GM18858 (cell line): Measurements from ENCODE around the gene CNTN3.

Source experiments
- ATAC-seq: cut with Tn5 transposase; IDR thresholded peaks from one replicate; pipeline ENCODE4 v1.9.1; 2021; ENCODE audit not compliant: unreplicated experiment

CNTN3 gene

DNA sequence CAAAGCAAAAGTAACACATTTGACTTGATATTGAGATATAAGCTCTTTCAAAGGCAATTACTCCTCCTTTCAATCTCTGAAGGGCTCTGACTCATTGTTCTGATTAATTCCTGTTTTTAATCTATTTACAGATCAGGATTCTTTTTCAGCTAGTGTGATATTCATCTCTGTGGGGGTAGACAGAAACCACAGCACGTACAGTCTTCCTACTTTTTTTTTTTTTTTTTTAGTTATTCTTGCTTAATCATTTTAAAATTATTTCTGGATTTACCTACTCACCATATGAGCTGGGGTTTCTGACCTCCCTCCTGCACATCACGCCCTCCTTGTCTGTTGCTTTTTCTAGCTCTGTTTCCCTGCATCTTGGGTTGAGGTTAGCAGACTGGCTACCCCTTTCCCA is 1.4 kb downstream of the CNTN3 start:
- ATAC-seq = no peak

GRCh38 chr3:74611206-74611605 is 3.3 kb downstream of the CNTN3 start:
- no peak for ATAC-seq

GRCh38 chr3:74607803-74608202 is 6.7 kb downstream of the CNTN3 start:
- ATAC-seq = no peak

DNA sequence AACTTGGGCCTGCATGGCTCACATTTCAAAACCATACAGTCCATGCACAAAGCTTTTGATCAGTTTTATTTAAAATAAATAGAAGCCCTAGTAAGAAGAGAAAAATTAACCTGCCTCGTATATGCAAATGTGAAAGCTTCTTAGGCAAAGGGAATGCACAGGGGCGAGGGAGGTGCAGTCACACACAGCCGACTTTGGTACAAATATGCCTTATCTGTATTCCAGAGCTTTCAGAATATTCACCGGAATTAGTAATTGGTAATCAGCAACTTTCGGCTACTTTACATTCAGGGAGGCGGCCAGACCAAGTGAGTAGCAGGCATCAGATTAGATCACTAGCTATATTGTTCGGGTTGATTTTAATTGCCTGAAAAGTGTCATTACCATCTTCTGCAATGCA is 7.5 kb downstream of the CNTN3 start:
- no peak for ATAC-seq

DNA sequence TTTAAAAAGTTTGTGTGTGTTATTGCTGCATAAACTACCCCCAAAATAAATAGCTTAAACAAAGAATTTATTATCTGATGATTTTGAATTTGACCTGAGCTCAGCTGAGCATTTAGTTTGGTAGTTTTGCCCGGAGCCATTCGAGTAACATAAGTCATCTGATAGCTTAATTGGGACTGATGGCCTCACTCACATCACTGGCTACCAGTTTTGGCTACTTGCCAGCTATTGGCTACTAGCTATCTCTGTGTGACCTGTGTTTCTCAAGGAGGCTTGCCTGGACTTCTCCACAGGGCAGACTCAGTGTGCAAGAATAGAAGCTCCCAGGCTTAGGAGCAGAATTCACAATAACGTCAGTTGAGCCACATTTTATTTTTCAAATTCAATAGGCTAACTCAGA is 9.0 kb downstream of the CNTN3 start:
- ATAC-seq = no peak

- ATAC-seq = no peak
Measured at GRCh38 chr3:74603292-74603691, 11.2 kb downstream of the CNTN3 start.

- no peak for ATAC-seq
Measured at GRCh38 chr3:74602471-74602870, 12.0 kb downstream of the CNTN3 start.

DNA sequence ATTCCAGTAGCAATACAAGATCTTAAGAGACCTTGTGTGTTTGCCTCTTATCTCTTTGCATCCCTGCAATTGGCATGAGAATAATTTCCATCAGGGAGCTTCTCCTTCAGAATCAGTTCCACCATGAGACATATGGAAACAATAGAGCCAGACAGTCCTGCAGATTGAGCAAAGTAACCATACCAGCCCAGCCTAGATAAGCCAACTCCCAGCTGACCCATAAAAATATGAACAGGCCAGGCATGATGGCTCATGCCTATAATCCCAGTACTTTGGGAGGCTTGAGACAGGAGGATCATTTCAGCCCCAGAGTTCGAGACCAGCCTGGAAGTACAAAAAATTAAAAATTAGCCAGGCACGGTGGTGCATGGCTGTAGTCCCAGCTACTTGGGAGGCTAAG is 12.7 kb downstream of the CNTN3 start:
- no peak for ATAC-seq

DNA sequence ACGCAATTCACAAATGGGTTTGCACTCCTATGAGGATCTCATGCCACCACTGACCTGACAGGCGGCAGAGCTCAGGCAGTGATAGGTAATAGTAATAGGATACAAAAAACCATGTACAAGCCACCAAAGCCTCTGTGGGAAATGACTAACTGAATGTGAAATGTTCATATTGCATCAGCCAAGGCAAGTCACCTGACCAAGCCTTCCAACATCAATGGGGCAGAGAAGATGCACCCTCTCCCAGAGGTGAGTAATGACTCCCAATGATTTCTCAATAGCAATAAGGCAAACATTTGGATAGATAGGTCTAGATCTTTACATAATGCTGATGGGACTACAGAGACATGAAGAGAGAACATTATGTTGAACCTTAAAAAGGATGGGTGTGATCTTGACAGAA is 14.9 kb downstream of the CNTN3 start:
- ATAC-seq = no peak

DNA sequence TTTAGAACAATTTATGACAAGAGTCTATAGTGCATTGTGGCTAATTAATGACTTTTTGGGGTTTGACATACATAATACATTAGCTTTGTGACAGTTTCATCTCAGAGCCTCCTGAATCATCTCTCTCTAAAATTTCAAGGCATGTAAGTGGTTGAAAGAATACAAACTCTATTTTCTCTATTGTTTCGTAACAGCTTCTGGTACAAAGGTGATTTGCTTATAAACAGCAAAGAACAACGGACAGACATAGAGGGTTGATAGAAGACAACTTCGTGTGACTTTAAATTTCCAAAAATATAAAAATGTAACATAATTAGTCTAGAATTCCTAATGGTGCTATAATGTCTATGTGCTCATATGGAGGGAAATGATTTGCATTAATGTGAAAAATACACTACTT is 21.3 kb downstream of the CNTN3 start:
- ATAC-seq = no peak

DNA sequence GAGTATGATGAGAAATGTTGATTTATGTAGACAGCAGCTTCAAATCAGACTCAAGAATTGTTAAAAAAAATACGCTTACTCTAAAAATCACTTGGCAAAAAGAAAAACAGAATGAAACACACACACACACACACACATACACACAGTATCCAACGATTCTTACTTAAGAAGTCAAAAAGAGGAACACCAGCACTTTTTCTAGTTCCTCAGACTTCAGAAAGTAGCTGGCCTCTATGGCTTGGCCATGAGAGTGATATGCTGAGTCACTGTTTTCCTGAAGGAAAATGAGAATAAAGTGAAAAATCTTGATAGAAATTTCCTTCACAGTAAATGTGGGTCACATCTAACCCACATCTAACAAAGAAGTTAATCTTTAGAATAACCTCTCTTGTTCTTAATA is 22.1 kb downstream of the CNTN3 start:
- no peak for ATAC-seq

DNA sequence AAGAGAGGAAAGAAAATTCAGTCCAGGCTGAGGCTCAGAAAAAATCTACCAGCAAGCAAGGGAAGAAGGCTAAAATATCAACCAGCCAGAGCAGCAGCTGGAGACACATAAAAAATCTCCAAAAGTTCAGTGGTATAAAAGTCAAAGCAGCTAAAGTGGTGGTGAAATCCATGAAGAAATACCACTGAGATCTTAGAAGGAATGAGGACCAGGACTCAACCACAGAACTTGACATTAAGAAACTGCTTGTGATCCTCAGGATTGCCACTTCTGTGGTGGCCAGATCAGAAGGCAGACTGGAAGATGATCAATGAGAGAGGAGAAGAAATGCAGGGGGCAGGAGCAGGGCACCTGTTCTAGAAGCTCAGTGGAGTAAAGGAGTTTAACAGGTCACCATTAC is 22.5 kb downstream of the CNTN3 start:
- ATAC-seq = no peak

GRCh38 chr3:74591342-74591741 is 23.1 kb downstream of the CNTN3 start:
- no peak for ATAC-seq

- no peak for ATAC-seq
Measured at GRCh38 chr3:74590620-74591262, 23.7 kb downstream of the CNTN3 start.

GRCh38 chr3:74584782-74585181 is 29.7 kb downstream of the CNTN3 start:
- no peak for ATAC-seq

DNA sequence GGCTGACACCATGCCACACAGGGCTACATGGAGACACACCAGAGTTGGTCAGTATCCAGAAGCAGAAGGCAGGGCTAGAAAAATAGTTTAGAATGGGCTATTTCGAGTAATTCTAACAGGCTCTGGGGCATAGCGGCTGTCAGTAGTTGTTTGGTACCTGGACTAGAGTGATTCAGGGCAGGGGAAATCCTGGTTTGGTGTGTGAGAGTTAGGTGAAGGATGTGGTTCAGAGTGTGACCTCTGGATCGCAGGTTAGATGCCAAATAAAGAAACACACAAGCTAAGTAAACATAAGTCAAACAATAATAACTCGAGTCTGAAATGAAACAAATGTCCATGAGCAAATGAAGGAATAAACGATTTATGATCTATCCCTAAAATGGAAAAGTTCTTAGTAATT is 31.5 kb downstream of the CNTN3 start:
- ATAC-seq = no peak

DNA sequence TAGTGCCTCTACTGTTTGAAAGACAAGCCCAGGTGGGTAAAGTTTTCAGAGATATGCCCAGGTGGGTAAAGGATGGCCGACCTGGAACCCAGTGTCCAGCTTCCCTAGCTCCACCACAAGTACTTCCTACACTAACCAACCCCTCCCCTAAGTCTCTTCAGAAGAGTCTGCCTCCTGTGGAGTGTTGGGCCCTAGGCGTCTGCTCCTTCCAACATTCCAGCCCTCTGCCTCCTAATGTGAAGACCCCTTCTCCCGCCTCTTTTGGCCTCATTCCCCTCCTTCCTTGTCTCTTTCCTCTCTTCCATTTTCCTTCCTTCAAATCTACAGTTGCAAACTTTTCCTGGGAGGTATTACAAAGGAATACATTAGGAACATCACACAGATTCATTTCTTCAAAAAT is 38.6 kb downstream of the CNTN3 start:
- no peak for ATAC-seq

DNA sequence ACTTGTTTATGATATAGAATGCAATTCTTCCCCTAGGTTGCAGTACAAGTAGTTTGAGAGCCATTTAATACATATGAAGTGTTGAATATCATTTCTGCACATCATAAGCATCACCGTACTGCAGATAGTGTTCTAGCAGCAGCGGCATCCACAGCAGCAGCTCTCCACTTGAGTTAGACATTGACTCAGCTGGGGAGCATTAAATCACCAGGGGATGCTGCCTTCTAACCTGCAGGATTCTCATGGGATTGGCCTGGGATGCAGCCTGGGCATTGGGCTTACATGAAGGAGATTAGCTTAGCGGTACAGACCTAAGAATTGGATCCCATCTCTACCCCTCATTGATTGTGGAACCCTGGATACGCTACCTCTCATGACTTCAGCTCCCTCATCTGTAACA is 43.3 kb downstream of the CNTN3 start:
- ATAC-seq = no peak
